ENCODE measurements around the gene SPATA32. TPM values are rescaled to one million over a fixed set of nuclear protein-coding genes. Genes with fewer than 3 reads are reported as not detected.

Gene SPATA32
- total RNA-seq, 2 donors from 2014 or later = not detected

- no peak overlapping the region for H3K9ac ChIP-seq (ENCODE audit: low read depth in 2 of 2, low read length in 2 of 2)
Observed at GRCh38 chr17:45218895-45219661, 42.8 kb downstream of the SPATA32 start.

More at GRCh38 chr17:45218895-45219661, 42.8 kb downstream of the SPATA32 start:
- Histone ChIP-seq H3K4me3 (no peak overlapping the region), H3K4me1 (no peaks in the 10 kb centered on the region), H3K27ac (no peak overlapping the region), H3K9me3 (no peaks in the 10 kb centered on the region), H3K36me3 (no peaks in the 10 kb centered on the region), H3K27me3 (peaks cover 18% of the 10 kb centered on the region)
- intact Hi-C loops (cut with DNase I) = no loop called here
- TF ChIP-seq CTCF (IDR thresholded peaks at IDR 0.05) = peak; percentile 91
- DNase-seq = peak; percentile 94

Other genes with a start within 250 kb of the SPATA32 start
- 10 to 100 TPM; 20.2 to 46.8 TPM for gene DCAKD, start 210.5 kb downstream of the SPATA32 start, total RNA-seq
- 100 to 1,000 TPM in 1 of 2 donors, 10 to 100 TPM in 1; 68.0 to 127 TPM for gene NMT1, start 200.8 kb downstream of the SPATA32 start, total RNA-seq
- 100 to 1,000 TPM; 300 to 312 TPM for gene PLCD3, start 129.6 kb downstream of the SPATA32 start, total RNA-seq
- gene ACBD4, start 126.4 kb downstream of the SPATA32 start, total RNA-seq = 10 to 100 TPM; 13.0 to 16.6 TPM
- gene HEXIM1, start 113.6 kb downstream of the SPATA32 start, total RNA-seq = 10 to 100 TPM; 37.0 to 38.4 TPM
- 1 to 10 TPM; 7.2 to 8.1 TPM for gene HEXIM2, start 100.2 kb downstream of the SPATA32 start, total RNA-seq
- gene FMNL1, start 40.2 kb downstream of the SPATA32 start, total RNA-seq = 1 to 10 TPM; 6.8 to 8.4 TPM
- gene MAP3K14, start 54.9 kb upstream of the SPATA32 start, total RNA-seq = 10 to 100 TPM; 11.1 to 15.0 TPM
- 100 to 1,000 TPM; 107 to 165 TPM for gene ARHGAP27, start 170.8 kb upstream of the SPATA32 start, total RNA-seq
- 10 to 100 TPM; 50.7 to 61.3 TPM for gene PLEKHM1, start 228.6 kb upstream of the SPATA32 start, total RNA-seq